GM23338 (cell line): ENCODE results near the gene FOXJ3. TPM values are rescaled to one million over a fixed set of nuclear protein-coding genes. Genes with fewer than 3 reads are reported as not detected.

ENCODE experiments used
- ATAC-seq: fragments of 200-7000 bp; cut with Tn5 transposase; 3 replicates; pipeline ENCODE4 v1.9.1; 2020
- DNase-seq: peaks from one replicate; pipeline ENCODE4 v3.0.0-alpha.2; 2015; ENCODE audit warnings: low spot score
- H2AFZ ChIP-seq: fragments of 200-600 bp; sonication (generic); 2 replicates; pipeline ENCODE4 v1.8.0; 2016; ENCODE audit warnings: antibody characterized with exemption, mild to moderate bottlenecking, moderate library complexity
- H3F3A ChIP-seq: fragments of 200-600 bp; sonication (generic); replicated peaks from 2 replicates; pipeline ENCODE4 v1.8.0; 2017; ENCODE audit warnings: antibody characterized with exemption, mixed run types, low read depth
- H3K27ac ChIP-seq: fragments of 200-600 bp; sonication (generic); 2 replicates; pipeline ENCODE4 v1.6.1; 2016; ENCODE audit warnings: low read depth
- H3K27me3 ChIP-seq: fragments of 200-600 bp; sonication (generic); 2 replicates; pipeline ENCODE4 v1.8.0; 2016; ENCODE audit warnings: mild to moderate bottlenecking, mixed run types, moderate library complexity; ENCODE audit not compliant: insufficient read depth
- H3K36me3 ChIP-seq: fragments of 200-600 bp; sonication (generic); 2 replicates; pipeline ENCODE4 v1.8.0; 2016; ENCODE audit warnings: mild to moderate bottlenecking; ENCODE audit not compliant: insufficient read depth
- H3K4me1 ChIP-seq: fragments of 200-600 bp; sonication (generic); 2 replicates; pipeline ENCODE4 v1.8.0; 2016; ENCODE audit warnings: mild to moderate bottlenecking, moderate library complexity; ENCODE audit not compliant: insufficient read depth
- H3K4me2 ChIP-seq: fragments of 200-600 bp; sonication (generic); 2 replicates; pipeline ENCODE4 v1.7.1; 2017; ENCODE audit warnings: mixed run types
- H3K4me3 ChIP-seq: fragments of 200-600 bp; sonication (generic); 2 replicates; pipeline ENCODE4 v1.6.1; 2016; ENCODE audit warnings: mixed run types
- H3K79me2 ChIP-seq: fragments of 200-600 bp; sonication (generic); replicated peaks from 2 replicates; pipeline ENCODE4 v1.8.0; 2017; ENCODE audit warnings: mild to moderate bottlenecking; ENCODE audit not compliant: insufficient read depth
- H3K9me2 ChIP-seq: fragments of 200-600 bp; sonication (generic); 2 replicates; pipeline ENCODE4 v1.8.0; 2017; ENCODE audit not compliant: insufficient read depth
- H4K20me1 ChIP-seq: fragments of 200-600 bp; sonication (generic); replicated peaks from 2 replicates; pipeline ENCODE4 v1.8.0; 2017; ENCODE audit warnings: mild to moderate bottlenecking; ENCODE audit not compliant: insufficient read depth
- H3K27ac Mint-ChIP-seq: 2 replicates; pipeline ENCODE4 v1.8.0; 2020; ENCODE audit warnings: inconsistent platforms, mild to moderate bottlenecking, moderate library complexity, mixed read lengths
- H3K27me3 Mint-ChIP-seq: 3 replicates; pipeline ENCODE4 v1.8.0; 2022; ENCODE audit warnings: low read depth, mild to moderate bottlenecking, moderate library complexity, mixed read lengths, inconsistent platforms; ENCODE audit not compliant: insufficient read depth, poor library complexity
- H3K36me3 Mint-ChIP-seq: 3 replicates; pipeline ENCODE4 v1.8.0; 2021; ENCODE audit warnings: low read depth, mild to moderate bottlenecking, inconsistent platforms, moderate library complexity, mixed read lengths
- H3K4me1 Mint-ChIP-seq: 3 replicates; pipeline ENCODE4 v1.8.0; 2020; ENCODE audit warnings: mild to moderate bottlenecking, inconsistent platforms, mixed read lengths
- H3K4me3 Mint-ChIP-seq: 3 replicates; pipeline ENCODE4 v1.8.0; 2021; ENCODE audit warnings: moderate library complexity, mild to moderate bottlenecking, inconsistent platforms, mixed read lengths
- H3K9me3 Mint-ChIP-seq: 3 replicates; pipeline ENCODE4 v1.8.0; 2020; ENCODE audit warnings: moderate library complexity, mild to moderate bottlenecking, inconsistent platforms, mixed read lengths
- CREB1 ChIP-seq: fragments of 250-450 bp; sonication (Bioruptor Pico); IDR thresholded peaks from 2 replicates; pipeline ENCODE4 v1.5.0; 2020; ENCODE audit warnings: low read depth, mild to moderate bottlenecking, moderate library complexity
- CTCF ChIP-seq, 2 experiments: fragments of 200-600 bp in 1 of 2; sonication (generic) in 1 of 2; conservative IDR thresholded peaks; 2 replicates each; pipeline versions ENCODE4 v1.5.1 to v1.6.1; 2016 to 2017; ENCODE audit warnings: antibody characterized with exemption in 2 of 2, low read depth in 2 of 2, mild to moderate bottlenecking in 2 of 2, moderate library complexity in 1 of 2
- EZH2 ChIP-seq: fragments of 200-600 bp; sonication (generic); IDR thresholded peaks from one replicate; pipeline ENCODE4 v1.8.0; 2017; ENCODE audit warnings: antibody characterized with exemption, mild to moderate bottlenecking, low read depth; ENCODE audit not compliant: unreplicated experiment
- JUNB ChIP-seq: IDR thresholded peaks from one replicate; pipeline ENCODE4 v1.6.1; 2016; ENCODE audit warnings: antibody characterized with exemption; ENCODE audit not compliant: unreplicated experiment
- NANOG ChIP-seq: IDR thresholded peaks from 2 replicates; pipeline ENCODE4 v1.6.1; 2016; ENCODE audit warnings: antibody characterized with exemption, borderline replicate concordance
- ZNF114 ChIP-seq: fragments of 250-450 bp; sonication (Bioruptor Pico); IDR thresholded peaks from 2 replicates; pipeline ENCODE4 v1.5.0; 2020; ENCODE audit warnings: mild to moderate bottlenecking, moderate library complexity
- polyA plus RNA-seq: library from polyadenylated mRNA; unstranded; fragments of >200 nt; fragmentation: Nextera tagmentation; extraction: Ambion mirVana; gene quantifications from 2 replicates; pipeline ENCODE4 v1.2.1, GENCODE V29; 2016
- total RNA-seq: library from RNA; depleted of rRNA; stranded (reverse); fragments of >200 nt; shearing (Covaris generic); gene quantifications from 2 replicates; pipeline ENCODE4 v1.2.3, GENCODE V29; 2014
- TF ChIP-seq, protein P1 (sequence below): IDR thresholded peaks from one replicate; pipeline ENCODE4 v1.6.1; 2018; ENCODE audit warnings: antibody characterized with exemption; ENCODE audit not compliant: unreplicated experiment

The FOXJ3 gene
- total and polyA plus RNA-seq, 2 experiments from 2014 or later, result 36.6 to 53.3 TPM

GRCh38 chr1:42332877-42333276 lies 2.2 kb downstream of the FOXJ3 start:
- Histone ChIP-seq H2AFZ (no peak overlapping the region), H3K79me2 (peaks cover 67% of the 10 kb centered on the region), H4K20me1 (peaks cover 43% of the 10 kb centered on the region), H3K36me3 (no peaks in the 10 kb centered on the region), H3K4me3 (peak overlapping the region; percentile 69; the same call in 1 of the 2 replicates), H3K9me2 (no peaks in the 10 kb centered on the region), H3K27ac (no peak overlapping the region), H3K4me1 (peaks cover 21% of the 10 kb centered on the region), H3K27me3 (no peaks in the 10 kb centered on the region), H3F3A (no peaks in the 10 kb centered on the region), H3K4me2 (peak overlapping the region; percentile 86)
- no peak for ATAC-seq
- peaks cover 48% of the 10 kb centered on the region for H3K4me1 Mint-ChIP-seq
- peaks cover 13% of the 10 kb centered on the region for H3K27me3 Mint-ChIP-seq
- H3K36me3 Mint-ChIP-seq, result no peaks in the 10 kb centered on the region; the same call in 2 of the 3 replicates
- no peak for TF ChIP-seq JUNB
- no peak for TF ChIP-seq CREB1 (CRISPR knock-in tag)
- no peak for TF ChIP-seq EZH2
- TF ChIP-seq, protein P1, sequence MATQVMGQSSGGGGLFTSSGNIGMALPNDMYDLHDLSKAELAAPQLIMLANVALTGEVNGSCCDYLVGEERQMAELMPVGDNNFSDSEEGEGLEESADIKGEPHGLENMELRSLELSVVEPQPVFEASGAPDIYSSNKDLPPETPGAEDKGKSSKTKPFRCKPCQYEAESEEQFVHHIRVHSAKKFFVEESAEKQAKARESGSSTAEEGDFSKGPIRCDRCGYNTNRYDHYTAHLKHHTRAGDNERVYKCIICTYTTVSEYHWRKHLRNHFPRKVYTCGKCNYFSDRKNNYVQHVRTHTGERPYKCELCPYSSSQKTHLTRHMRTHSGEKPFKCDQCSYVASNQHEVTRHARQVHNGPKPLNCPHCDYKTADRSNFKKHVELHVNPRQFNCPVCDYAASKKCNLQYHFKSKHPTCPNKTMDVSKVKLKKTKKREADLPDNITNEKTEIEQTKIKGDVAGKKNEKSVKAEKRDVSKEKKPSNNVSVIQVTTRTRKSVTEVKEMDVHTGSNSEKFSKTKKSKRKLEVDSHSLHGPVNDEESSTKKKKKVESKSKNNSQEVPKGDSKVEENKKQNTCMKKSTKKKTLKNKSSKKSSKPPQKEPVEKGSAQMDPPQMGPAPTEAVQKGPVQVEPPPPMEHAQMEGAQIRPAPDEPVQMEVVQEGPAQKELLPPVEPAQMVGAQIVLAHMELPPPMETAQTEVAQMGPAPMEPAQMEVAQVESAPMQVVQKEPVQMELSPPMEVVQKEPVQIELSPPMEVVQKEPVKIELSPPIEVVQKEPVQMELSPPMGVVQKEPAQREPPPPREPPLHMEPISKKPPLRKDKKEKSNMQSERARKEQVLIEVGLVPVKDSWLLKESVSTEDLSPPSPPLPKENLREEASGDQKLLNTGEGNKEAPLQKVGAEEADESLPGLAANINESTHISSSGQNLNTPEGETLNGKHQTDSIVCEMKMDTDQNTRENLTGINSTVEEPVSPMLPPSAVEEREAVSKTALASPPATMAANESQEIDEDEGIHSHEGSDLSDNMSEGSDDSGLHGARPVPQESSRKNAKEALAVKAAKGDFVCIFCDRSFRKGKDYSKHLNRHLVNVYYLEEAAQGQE, result no peak
- TF ChIP-seq ZNF114 (CRISPR knock-in tag), result no peak
- no peak for TF ChIP-seq NANOG
- DNase-seq, result no peak
- H3K4me3 Mint-ChIP-seq, result peak overlapping the region; percentile 95
- no peak overlapping the region for H3K27ac Mint-ChIP-seq
- no peaks in the 10 kb centered on the region; the same call in 2 of the 3 replicates for H3K9me3 Mint-ChIP-seq

DNA sequence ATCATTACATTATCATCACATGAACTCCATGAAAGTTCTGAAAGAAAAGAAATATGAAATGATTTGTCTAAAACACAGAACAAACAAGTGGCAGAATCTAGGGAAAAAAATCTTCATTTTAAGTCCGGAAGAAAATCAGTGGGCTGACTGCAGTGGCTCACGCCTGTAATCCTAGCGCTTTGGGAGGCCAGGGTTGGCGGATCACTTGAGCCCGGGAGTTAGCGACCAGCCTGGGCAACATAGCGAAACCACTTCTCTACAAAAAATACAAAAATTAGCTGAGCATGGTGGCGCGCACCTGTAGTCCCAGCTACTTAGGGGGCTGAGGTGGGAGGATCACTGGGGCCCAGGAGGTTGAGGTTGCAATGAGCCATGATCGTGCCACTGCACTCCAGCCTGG lies 4.8 kb downstream of the FOXJ3 start:
- DNase-seq (no peak), ATAC-seq (no peak)
- Histone ChIP-seq H3K4me3 (no peak overlapping the region), H3K36me3 (no peaks in the 10 kb centered on the region), H3K79me2 (peaks cover 94% of the 10 kb centered on the region), H2AFZ (no peak overlapping the region), H3F3A (no peaks in the 10 kb centered on the region), H4K20me1 (peaks cover 65% of the 10 kb centered on the region), H3K27me3 (no peaks in the 10 kb centered on the region), H3K9me2 (no peaks in the 10 kb centered on the region), H3K4me1 (peaks cover 13% of the 10 kb centered on the region), H3K4me2 (no peak overlapping the region), H3K27ac (no peak overlapping the region)
- Mint-ChIP-seq H3K27me3 (peaks cover 7% of the 10 kb centered on the region), H3K36me3 (no peaks in the 10 kb centered on the region; the same call in 2 of the 3 replicates), H3K27ac (no peak overlapping the region), H3K4me1 (peaks cover 53% of the 10 kb centered on the region), H3K9me3 (no peaks in the 10 kb centered on the region), H3K4me3 (no peak overlapping the region)
- no peak for TF ChIP-seq ZNF114 (CRISPR knock-in tag)
- no peak for TF ChIP-seq CTCF (conservative IDR thresholded peaks at IDR 0.05; ENCODE audit: low read depth in 2 of 2)
- no peak for TF ChIP-seq CREB1 (CRISPR knock-in tag)
